GM23338 (cell line): ENCODE data around the gene PNRC2. TPM values are rescaled to one million over a fixed set of nuclear protein-coding genes. Genes with fewer than 3 reads are reported as not detected.
"Not testable (repeated sequence)": the region's sequence is repeated elsewhere in the genome, so short reads cannot be mapped to it uniquely, and the experiment has no call there.

Experiments
- ATAC-seq: fragments of 200-7000 bp; cut with Tn5 transposase; 3 replicates; pipeline ENCODE4 v1.9.1; 2020
- DNase-seq: peaks from one replicate; pipeline ENCODE4 v3.0.0-alpha.2; 2015; ENCODE audit warnings: low spot score
- H2AFZ ChIP-seq: fragments of 200-600 bp; sonication (generic); 2 replicates; pipeline ENCODE4 v1.8.0; 2016; ENCODE audit warnings: antibody characterized with exemption, mild to moderate bottlenecking, moderate library complexity
- H3F3A ChIP-seq: fragments of 200-600 bp; sonication (generic); replicated peaks from 2 replicates; pipeline ENCODE4 v1.8.0; 2017; ENCODE audit warnings: antibody characterized with exemption, mixed run types, low read depth
- H3K27ac ChIP-seq: fragments of 200-600 bp; sonication (generic); 2 replicates; pipeline ENCODE4 v1.6.1; 2016; ENCODE audit warnings: low read depth
- H3K27me3 ChIP-seq: fragments of 200-600 bp; sonication (generic); 2 replicates; pipeline ENCODE4 v1.8.0; 2016; ENCODE audit warnings: mild to moderate bottlenecking, mixed run types, moderate library complexity; ENCODE audit not compliant: insufficient read depth
- H3K36me3 ChIP-seq: fragments of 200-600 bp; sonication (generic); 2 replicates; pipeline ENCODE4 v1.8.0; 2016; ENCODE audit warnings: mild to moderate bottlenecking; ENCODE audit not compliant: insufficient read depth
- H3K4me1 ChIP-seq: fragments of 200-600 bp; sonication (generic); 2 replicates; pipeline ENCODE4 v1.8.0; 2016; ENCODE audit warnings: mild to moderate bottlenecking, moderate library complexity; ENCODE audit not compliant: insufficient read depth
- H3K4me2 ChIP-seq: fragments of 200-600 bp; sonication (generic); 2 replicates; pipeline ENCODE4 v1.7.1; 2017; ENCODE audit warnings: mixed run types
- H3K4me3 ChIP-seq: fragments of 200-600 bp; sonication (generic); 2 replicates; pipeline ENCODE4 v1.6.1; 2016; ENCODE audit warnings: mixed run types
- H3K79me2 ChIP-seq: fragments of 200-600 bp; sonication (generic); replicated peaks from 2 replicates; pipeline ENCODE4 v1.8.0; 2017; ENCODE audit warnings: mild to moderate bottlenecking; ENCODE audit not compliant: insufficient read depth
- H3K9me2 ChIP-seq: fragments of 200-600 bp; sonication (generic); 2 replicates; pipeline ENCODE4 v1.8.0; 2017; ENCODE audit not compliant: insufficient read depth
- H4K20me1 ChIP-seq: fragments of 200-600 bp; sonication (generic); replicated peaks from 2 replicates; pipeline ENCODE4 v1.8.0; 2017; ENCODE audit warnings: mild to moderate bottlenecking; ENCODE audit not compliant: insufficient read depth
- H3K27ac Mint-ChIP-seq: 2 replicates; pipeline ENCODE4 v1.8.0; 2020; ENCODE audit warnings: inconsistent platforms, mild to moderate bottlenecking, moderate library complexity, mixed read lengths
- H3K27me3 Mint-ChIP-seq: 3 replicates; pipeline ENCODE4 v1.8.0; 2022; ENCODE audit warnings: low read depth, mild to moderate bottlenecking, moderate library complexity, mixed read lengths, inconsistent platforms; ENCODE audit not compliant: insufficient read depth, poor library complexity
- H3K36me3 Mint-ChIP-seq: 3 replicates; pipeline ENCODE4 v1.8.0; 2021; ENCODE audit warnings: low read depth, mild to moderate bottlenecking, inconsistent platforms, moderate library complexity, mixed read lengths
- H3K4me1 Mint-ChIP-seq: 3 replicates; pipeline ENCODE4 v1.8.0; 2020; ENCODE audit warnings: mild to moderate bottlenecking, inconsistent platforms, mixed read lengths
- H3K4me3 Mint-ChIP-seq: 3 replicates; pipeline ENCODE4 v1.8.0; 2021; ENCODE audit warnings: moderate library complexity, mild to moderate bottlenecking, inconsistent platforms, mixed read lengths
- H3K9me3 Mint-ChIP-seq: 3 replicates; pipeline ENCODE4 v1.8.0; 2020; ENCODE audit warnings: moderate library complexity, mild to moderate bottlenecking, inconsistent platforms, mixed read lengths
- microRNA counts: library from miRNA; unstranded; fragments of <30 nt; microRNA quantifications from one replicate; lab custom pipeline; 2017
- microRNA-seq: library from miRNA; unstranded; fragments of <30 nt; microRNA quantifications from one replicate; pipeline ENCODE4, GENCODE V29; 2017
- polyA plus RNA-seq: library from polyadenylated mRNA; unstranded; fragments of >200 nt; fragmentation: Nextera tagmentation; extraction: Ambion mirVana; gene quantifications from 2 replicates; pipeline ENCODE4 v1.2.1, GENCODE V29; 2016
- small RNA-seq: library from RNA; depleted of rRNA; stranded (forward); fragments of <200 nt; gene quantifications from one replicate; pipeline ENCODE3, GENCODE V24; 2014; ENCODE audit warnings: low replicate concordance
- total RNA-seq: library from RNA; depleted of rRNA; stranded (reverse); fragments of >200 nt; shearing (Covaris generic); gene quantifications from 2 replicates; pipeline ENCODE4 v1.2.3, GENCODE V29; 2014; rRNA removed

PNRC2 gene
- total and polyA plus RNA-seq, 2 experiments from 2014 or later = 157 to 237 TPM

GRCh38 chr1:24012878-24013277 is 53.2 kb downstream of the PNRC2 start:
- H3K4me1 ChIP-seq, H3K79me2 ChIP-seq, H4K20me1 ChIP-seq, H3K36me3 Mint-ChIP-seq, H3F3A ChIP-seq, H3K27ac Mint-ChIP-seq, H3K27ac ChIP-seq, H3K4me3 Mint-ChIP-seq, H3K27me3 Mint-ChIP-seq, H3K4me1 Mint-ChIP-seq, H3K9me3 Mint-ChIP-seq, H3K36me3 ChIP-seq, H3K9me2 ChIP-seq, H3K4me2 ChIP-seq, H3K27me3 ChIP-seq, H3K4me3 ChIP-seq, DNase-seq, H2AFZ ChIP-seq, ATAC-seq: not testable (repeated sequence)

MicroRNAs encoded within 50 kb of the gene (microRNA counts, 767-probe panel; counts per million panel counts)
- not detected for microRNA hsa-miR-378f (lab: Ali Mortazavi, UCI)

Small RNA genes lying within 50 kb of the gene (microRNA-seq; reads per million reads assigned to microRNA genes)
- not detected for gene MIR378F

Small RNA genes lying within 50 kb of the gene (small RNA-seq; reads per million reads assigned to genes)
- gene MIR378F = not detected

Other genes with a start within 250 kb of the PNRC2 start
- gene ELOA, start 216.4 kb upstream of the PNRC2 start, total RNA-seq = 38.1 and 49.1 TPM in 2 replicates
- 55.7 and 57.7 TPM in 2 replicates for gene ELOA, start 216.4 kb upstream of the PNRC2 start, polyA plus RNA-seq
- 90.7 and 99.0 TPM in 2 replicates for gene PITHD1, start 181.4 kb upstream of the PNRC2 start, total RNA-seq
- 52.2 and 52.9 TPM in 2 replicates for gene PITHD1, start 181.4 kb upstream of the PNRC2 start, polyA plus RNA-seq
- gene LYPLA2, start 168.7 kb upstream of the PNRC2 start, total RNA-seq = 180 and 204 TPM in 2 replicates
- 100 and 102 TPM in 2 replicates for gene LYPLA2, start 168.7 kb upstream of the PNRC2 start, polyA plus RNA-seq
- 31.7 and 34.6 TPM in 2 replicates for gene GALE, start 159.1 kb upstream of the PNRC2 start, total RNA-seq
- gene GALE, start 159.1 kb upstream of the PNRC2 start, polyA plus RNA-seq = 28.1 and 30.1 TPM in 2 replicates
- 13.7 and 16.9 TPM in 2 replicates for gene HMGCL, start 134.4 kb upstream of the PNRC2 start, total RNA-seq
- 9.1 and 11.6 TPM in 2 replicates for gene HMGCL, start 134.4 kb upstream of the PNRC2 start, polyA plus RNA-seq
- gene FUCA1, start 91.5 kb upstream of the PNRC2 start, total RNA-seq = 8.5 and 10.2 TPM in 2 replicates
- 3.5 and 4.4 TPM in 2 replicates for gene FUCA1, start 91.5 kb upstream of the PNRC2 start, polyA plus RNA-seq
- not detected in 2 replicates for gene CNR2, start 46.5 kb upstream of the PNRC2 start, total RNA-seq
- not detected in 2 replicates for gene CNR2, start 46.5 kb upstream of the PNRC2 start, polyA plus RNA-seq
- gene SRSF10, start 20.5 kb downstream of the PNRC2 start, total RNA-seq = 191 and 196 TPM in 2 replicates
- gene SRSF10, start 20.5 kb downstream of the PNRC2 start, polyA plus RNA-seq = 242 and 275 TPM in 2 replicates
- gene MYOM3, start 152.3 kb downstream of the PNRC2 start, total RNA-seq = not detected in 2 replicates
- gene MYOM3, start 152.3 kb downstream of the PNRC2 start, polyA plus RNA-seq = not detected in 2 replicates
- 0.28 TPM in 1 of 2 replicates, not detected in the other for gene IL22RA1, start 183.3 kb downstream of the PNRC2 start, total RNA-seq
- 0.11 TPM in 1 of 2 replicates, not detected in the other for gene IL22RA1, start 183.3 kb downstream of the PNRC2 start, polyA plus RNA-seq
- 4.2 and 4.3 TPM in 2 replicates for gene IFNLR1, start 227.5 kb downstream of the PNRC2 start, total RNA-seq
- 6.2 and 8.9 TPM in 2 replicates for gene IFNLR1, start 227.5 kb downstream of the PNRC2 start, polyA plus RNA-seq